Activated T-helper 1 cell treated with Interleukin-2 at 50 U/mL for 16 hours (primary cell): ENCODE results near the gene WDR88.
"Not testable (repeated sequence)": the region's sequence is repeated elsewhere in the genome, so short reads cannot be mapped to it uniquely, and the experiment has no call there.

Experiments used
- DNase-seq: peaks from one replicate; pipeline ENCODE4 v3.0.0-alpha.2; 2020; ENCODE audit warnings: low read depth

Gene WDR88

GRCh38 chr19:33211794-33212435, 80.0 kb downstream of the WDR88 start:
- no peak for DNase-seq

- no peak for DNase-seq
Measured at GRCh38 chr19:33212436-33213172, 80.7 kb downstream of the WDR88 start.

DNA sequence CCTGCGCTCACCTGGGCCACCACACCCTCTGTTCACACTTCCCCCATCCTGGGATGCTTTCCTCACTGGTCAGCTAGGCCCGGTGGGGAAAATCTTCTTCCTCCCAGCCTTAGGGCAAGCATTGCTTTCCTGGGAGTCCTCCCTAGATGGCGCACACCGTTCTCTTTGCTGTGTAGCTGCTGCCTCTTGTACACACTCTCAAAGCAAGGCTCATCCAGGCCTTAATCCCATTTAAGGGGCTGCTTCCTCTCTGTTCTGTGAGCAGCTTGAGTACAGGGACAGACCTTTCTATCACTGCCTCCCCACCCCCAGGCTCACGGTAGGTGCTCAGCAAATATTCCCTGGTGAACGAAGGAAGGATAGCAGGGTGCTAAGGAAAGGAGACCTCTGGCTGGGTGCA, 82.7 kb downstream of the WDR88 start:
- no peak for DNase-seq

DNA sequence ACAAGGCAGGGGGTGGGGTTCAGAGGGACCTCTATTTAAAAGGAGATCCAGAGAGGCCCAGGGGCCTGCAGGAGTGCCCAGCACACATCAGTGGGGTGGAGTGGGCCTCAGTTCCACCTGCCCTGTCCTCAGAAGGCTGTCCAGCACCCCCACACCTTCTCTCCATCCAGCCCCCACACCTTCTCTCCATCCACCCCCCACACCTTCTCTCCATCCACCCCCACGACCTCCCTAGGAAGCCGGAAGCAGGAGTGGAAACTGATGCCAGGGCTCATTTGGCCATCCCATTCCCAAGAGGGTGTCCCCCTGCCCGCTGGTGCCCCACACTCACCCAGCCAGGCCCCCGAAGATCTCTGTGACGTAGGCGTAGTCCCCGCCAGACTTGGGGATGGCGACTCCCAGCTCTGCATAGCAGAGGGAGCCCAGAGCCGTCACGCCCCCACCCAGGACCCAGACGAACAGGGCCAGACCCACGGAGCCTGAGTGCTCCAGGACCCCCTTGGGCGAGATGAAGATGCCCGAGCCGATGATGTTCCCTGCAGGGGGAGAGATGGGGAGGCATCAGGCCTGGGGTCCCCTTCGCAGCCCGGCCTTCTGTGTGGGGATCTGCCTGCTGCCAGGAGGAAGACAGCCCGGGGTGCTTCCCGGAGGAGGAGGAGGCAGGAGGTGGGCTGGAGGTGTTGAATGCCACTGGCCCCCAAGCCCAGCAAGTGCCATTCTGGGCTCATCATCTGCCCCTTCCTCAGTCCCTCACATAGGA, 83.7 kb downstream of the WDR88 start:
- no peak for DNase-seq

- DNase-seq = no peak
Measured at GRCh38 chr19:33216198-33216830, 84.4 kb downstream of the WDR88 start.

DNA sequence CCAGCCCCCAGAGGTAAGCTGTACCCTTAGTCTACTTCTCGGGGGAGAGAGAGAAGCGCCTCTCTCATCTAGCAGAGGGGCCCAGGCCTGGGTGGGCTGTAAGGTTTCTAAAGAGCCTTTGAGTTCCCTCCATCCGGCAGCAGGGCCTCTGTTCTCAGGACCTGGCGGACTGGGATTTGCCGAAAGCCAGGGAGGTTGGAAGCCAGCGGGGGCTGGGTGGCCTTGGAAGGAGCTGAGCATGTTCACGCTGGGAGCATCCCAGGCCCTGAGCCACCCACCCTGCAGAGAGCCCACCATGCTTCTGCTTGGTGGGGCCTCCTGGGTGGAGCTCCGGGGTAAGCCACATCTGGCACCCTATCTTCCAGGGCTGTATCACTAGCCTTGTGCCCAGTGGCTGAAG, 86.0 kb downstream of the WDR88 start:
- DNase-seq = no peak

GRCh38 chr19:33219261-33219815, 87.4 kb downstream of the WDR88 start:
- DNase-seq = no peak

- no peak for DNase-seq
Measured at GRCh38 chr19:33220115-33220514, 88.2 kb downstream of the WDR88 start.

- DNase-seq = no peak
Measured at GRCh38 chr19:33220735-33221134, 88.8 kb downstream of the WDR88 start.

- DNase-seq = no peak
Measured at GRCh38 chr19:33221638-33222037, 89.7 kb downstream of the WDR88 start.

- DNase-seq = not testable (repeated sequence)
Measured at GRCh38 chr19:33222255-33222654, 90.3 kb downstream of the WDR88 start.

DNA sequence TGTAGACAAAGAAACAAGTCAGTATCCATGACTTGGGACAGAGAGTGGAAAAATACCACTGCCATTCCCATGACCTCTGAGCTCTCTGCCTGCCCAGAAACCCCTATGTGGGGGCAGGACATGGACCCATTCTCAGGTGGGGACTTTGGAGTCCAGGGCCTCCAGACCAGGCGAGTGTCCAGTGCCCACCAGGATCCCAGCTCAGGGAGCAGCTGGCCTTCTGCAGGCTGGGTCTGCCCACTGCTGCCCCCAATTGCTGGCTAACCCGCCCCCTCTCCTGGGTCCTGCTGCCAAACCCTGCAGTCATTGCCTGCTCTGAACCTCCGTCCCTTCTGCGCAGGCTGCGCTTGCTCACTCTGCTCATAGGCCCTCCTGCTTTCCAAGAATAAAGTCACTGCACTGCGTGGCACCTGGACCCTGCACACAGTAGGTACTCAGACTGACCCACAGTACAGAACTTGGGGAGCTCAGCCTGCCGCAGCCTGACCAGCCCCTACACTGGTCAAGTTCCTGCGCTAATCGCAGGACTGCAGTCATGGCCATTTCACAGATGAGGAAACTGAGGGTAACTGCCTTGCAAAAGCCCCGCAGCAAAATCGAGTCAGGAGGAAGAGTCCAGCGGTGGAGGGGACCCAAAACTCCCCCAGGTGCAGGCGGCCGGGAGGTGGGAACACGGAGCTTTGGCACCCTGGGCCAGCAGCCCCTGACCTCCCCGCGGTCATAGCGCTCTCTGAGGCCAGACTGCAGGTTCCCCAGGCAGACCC, 93.0 kb downstream of the WDR88 start:
- DNase-seq = no peak
